ENCODE measurements around the gene HOMER2.

Gene HOMER2

GRCh38 chr15:82930461-82930860, 22.1 kb downstream of the HOMER2 start:
- DNase-seq (ENCODE audit: low spot score) = no peak

- no peak for DNase-seq (ENCODE audit: low spot score)
These were observed 23.8 kb downstream of the HOMER2 start for GRCh38 chr15:82928711-82929110.

- no peak for DNase-seq (ENCODE audit: low spot score)
These were observed 28.8 kb downstream of the HOMER2 start for GRCh38 chr15:82923744-82924143.

GRCh38 chr15:82922737-82923136, 29.8 kb downstream of the HOMER2 start:
- DNase-seq (ENCODE audit: low spot score) = no peak

GRCh38 chr15:82921939-82922338, 30.6 kb downstream of the HOMER2 start:
- no peak for DNase-seq (ENCODE audit: low spot score)

- no peak for DNase-seq (ENCODE audit: low spot score)
These were observed 31.3 kb downstream of the HOMER2 start for GRCh38 chr15:82921242-82921641.

DNA sequence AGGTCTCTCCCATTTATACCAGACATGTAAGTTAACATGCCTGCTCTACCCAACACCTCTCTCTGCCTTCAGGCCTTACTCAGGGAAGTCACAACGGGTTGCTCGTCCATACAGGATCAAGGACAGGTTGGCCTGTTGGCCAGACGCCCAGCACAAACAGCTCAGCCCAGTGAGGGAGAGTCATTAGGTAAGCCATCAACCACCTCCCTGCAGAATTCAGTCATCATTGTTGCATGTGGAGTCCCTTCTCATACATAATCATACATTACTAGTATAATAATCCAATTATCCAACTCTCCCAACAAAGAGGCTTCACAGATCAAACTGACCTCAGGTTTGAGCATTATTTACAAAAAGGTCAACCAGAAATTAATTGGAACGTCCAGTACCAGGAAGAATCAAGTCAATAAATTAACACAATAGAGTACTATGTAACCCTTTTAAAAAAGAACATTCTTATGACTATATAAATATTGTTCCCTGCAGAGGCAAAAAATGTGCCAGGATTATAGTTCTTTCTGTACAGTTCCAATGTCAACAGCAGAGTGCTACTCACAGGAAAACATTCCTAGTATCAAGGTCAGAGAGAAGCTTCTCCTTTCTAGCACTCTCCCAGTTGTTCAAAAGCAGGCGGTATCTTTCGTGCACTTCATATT, 33.2 kb downstream of the HOMER2 start:
- DNase-seq (ENCODE audit: low spot score) = no peak

GRCh38 chr15:82918607-82919230, 33.8 kb downstream of the HOMER2 start:
- no peak for DNase-seq (ENCODE audit: low spot score)

- DNase-seq (ENCODE audit: low spot score) = no peak
These were observed 34.4 kb downstream of the HOMER2 start for GRCh38 chr15:82918162-82918561.

GRCh38 chr15:82917249-82917648, 35.3 kb downstream of the HOMER2 start:
- no peak for DNase-seq (ENCODE audit: low spot score)

DNA sequence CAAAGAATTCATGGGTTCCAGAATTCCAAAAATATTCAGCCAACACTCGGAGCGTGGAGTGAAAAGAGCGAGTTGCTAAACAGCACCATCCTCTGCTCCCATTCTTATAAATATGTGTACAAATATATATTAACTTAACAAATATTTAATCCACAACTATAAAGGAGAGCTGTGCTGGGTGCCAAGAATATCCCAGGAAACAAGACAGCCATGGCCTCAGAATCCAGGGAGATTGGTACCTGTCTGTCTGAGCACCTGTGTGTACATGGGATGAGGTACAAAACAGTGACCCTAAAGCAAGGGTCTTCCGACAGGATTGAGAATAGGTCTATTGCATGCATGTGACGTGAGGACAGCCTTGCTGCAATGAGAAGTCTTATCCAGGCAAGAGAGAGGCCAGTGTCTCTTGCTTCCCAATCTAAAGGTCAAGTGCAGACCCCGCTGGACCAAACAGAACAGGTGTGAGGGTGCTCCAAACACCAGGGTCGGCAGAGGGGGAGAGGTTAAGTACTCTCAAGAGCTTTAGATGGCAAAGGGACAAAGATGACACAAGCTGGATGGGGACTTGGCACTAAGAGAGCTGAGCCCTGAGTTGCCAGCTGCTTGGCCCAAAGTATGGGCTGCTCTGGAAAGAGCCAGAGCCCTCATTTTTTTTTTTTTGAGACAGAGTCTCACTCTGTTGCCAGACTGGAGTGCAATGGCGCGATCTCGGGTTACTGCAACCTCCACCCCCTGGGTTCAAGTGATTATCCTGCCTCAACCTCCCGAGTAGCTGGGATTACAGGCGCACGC, 36.2 kb downstream of the HOMER2 start:
- no peak for DNase-seq (ENCODE audit: low spot score)

GRCh38 chr15:82914396-82914795, 38.1 kb downstream of the HOMER2 start:
- no peak for DNase-seq (ENCODE audit: low spot score)

DNA sequence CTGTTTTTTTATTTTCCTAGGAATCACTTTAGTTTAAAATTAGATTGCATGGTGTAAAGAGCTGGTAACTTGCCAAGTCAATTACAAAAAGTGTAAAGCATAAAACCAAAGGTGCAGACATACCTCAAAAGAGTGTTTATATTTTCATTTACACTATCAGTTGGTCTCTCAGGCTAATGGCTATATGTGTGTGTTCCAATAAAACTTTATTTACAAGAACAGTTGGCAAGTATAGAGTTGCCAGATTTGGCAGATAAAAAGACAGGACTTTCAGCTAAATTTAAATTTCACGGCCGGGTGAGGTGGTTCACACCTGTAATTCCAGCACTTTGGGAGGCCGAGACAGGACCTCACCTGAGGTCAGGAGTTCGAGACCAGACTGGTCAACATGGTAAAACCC, 41.1 kb downstream of the HOMER2 start:
- no peak for DNase-seq (ENCODE audit: low spot score)

GRCh38 chr15:82910721-82911120, 41.8 kb downstream of the HOMER2 start:
- no peak for DNase-seq (ENCODE audit: low spot score)

DNA sequence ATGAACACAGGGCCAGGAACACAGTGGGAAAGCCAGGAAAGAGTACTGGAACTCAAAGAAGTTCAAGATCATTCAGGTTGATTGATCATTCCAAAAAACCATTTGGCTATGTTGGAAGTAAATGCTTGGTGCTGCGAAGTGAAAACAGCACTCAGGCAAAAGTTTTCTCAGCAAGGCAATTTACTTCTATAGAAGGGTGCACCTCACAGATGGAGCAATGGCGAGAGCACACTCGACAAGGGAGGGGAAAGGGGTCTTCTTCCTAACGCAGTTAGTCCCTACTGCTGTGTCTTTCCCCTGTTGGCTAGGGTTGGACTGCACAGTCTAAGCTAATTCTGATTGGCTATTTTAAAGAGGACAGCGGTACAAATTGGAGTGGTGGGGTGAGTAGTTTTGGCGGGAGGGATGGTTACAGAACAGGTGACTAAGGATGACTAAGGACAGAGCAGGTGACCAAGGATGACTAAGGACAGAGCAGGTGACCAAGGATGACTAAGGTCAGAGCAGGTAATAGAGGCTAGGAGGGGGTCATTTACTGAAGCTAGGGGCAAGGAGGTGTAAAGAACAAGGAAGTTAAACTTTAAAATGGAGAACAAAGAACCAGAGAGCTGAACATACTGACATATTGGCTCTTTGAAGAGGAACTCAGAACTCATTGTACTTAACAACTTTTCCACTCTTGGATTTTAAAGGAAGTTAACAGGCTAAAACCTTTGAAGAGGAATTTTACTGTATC, 43.3 kb downstream of the HOMER2 start:
- DNase-seq (ENCODE audit: low spot score) = no peak

DNA sequence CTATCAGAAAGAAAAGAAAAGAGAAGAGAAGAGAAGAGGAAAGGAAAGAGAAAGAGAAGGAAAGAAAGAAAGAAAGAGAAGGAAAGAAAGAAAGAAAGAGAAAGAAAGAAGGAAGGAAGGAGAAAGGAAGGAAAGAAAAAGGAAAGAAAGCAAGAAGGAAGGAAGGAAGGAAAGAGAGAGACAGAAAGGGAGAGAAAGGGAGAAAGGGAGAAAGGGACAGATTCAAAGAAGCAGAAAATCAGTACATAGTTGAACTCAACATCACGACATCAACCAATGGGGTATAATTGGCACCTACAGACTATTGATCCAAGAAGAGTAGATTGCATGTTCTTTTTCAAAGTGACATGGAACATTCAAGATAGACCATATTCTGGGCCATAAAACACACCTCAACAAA, 45.2 kb downstream of the HOMER2 start:
- no peak for DNase-seq (ENCODE audit: low spot score)

DNA sequence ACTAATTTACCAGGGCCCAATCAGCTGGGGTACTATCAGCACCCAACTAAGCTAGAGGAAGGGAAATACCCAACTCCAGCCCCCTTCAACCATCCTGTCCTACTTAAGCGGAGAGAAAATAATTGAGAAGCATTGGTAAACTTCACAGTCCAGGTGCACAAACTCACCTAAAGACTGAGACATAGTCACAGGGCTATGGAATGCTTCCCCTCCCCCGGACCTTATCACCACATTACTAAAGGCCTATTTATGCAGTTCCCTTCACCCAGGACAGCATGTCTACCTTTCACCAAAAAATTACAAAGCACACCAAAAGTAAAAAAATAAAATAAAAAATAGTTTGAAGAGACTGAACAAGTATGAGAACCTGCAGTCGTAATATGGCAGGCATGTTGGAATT, 47.9 kb downstream of the HOMER2 start:
- DNase-seq (ENCODE audit: low spot score) = no peak

DNA sequence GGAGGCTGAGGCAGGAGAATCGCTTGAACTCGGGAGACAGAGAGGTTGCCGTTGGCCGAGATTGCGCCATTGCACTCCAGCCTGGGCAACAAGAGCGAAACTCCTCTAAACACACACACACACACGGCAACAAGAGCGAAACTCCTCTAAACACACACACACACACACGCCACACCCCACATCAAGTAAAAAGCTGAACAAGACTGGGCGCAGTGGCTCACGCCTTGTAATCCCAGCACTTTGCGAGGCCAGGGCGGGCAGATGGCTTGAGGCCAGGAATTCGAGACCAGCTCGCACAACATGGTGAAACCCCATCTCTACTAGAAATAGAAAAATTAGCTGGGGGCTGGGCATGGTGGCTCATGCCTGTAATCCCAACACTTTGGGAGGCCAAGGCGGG, 49.0 kb downstream of the HOMER2 start:
- DNase-seq (ENCODE audit: low spot score) = no peak

DNA sequence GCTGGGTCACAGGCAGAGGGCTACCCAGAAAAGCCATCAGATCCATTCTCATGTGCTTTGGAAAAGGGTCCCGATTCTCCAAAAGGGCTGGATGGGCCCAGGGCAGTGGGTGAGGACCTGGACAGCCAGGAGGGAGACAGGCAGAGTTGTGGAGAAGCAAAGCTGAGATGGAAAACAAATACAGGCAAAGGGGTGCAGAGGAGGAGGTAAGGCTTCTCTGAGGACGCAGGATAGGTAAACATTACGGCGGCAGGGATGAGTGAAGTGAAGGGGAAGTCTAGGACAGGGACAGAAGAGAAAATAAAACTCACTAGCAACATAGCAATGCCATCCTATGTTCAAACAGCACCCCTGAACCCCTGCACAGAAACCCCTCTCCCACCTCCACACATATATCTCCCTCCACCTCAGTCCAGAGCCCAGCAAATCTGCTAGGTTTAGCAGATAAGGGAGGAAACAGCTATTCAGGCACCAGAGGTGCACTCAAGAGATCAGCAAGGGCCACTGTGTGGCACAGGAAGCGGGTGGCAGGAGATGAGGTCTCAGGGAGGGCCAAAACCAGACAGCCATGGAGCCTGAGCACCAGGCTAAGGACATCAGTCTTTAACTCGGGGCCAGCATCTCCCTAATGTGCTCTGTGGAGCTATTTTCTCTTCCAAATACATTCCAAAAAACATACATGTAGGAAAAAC, 51.3 kb downstream of the HOMER2 start:
- no peak for DNase-seq (ENCODE audit: low spot score)

DNA sequence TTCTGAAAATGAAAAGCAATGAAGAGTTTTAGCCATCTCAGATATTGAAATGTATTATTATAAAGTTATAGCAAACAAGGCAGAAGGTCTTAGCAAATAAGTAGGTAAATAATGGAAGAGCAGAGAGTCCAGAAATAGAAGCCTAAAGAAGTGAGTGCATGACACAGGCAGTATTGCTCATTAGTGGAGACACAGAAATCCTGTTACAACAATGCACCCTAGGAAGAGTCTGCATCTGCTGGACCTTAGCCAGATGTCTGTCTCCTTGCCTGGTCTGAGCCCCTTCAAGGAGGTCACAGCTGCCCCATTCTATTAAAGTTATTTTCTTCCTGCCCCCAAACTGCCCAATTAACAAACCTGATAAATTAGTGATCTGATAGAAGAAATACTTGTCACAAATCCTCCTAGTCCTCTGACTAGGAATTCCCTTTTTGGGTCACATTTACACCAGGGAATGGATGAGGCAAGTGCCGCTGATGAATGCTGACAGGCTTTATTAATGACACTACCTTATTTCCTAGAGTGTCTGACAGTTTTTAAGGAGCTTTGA, 51.9 kb downstream of the HOMER2 start:
- DNase-seq (ENCODE audit: low spot score) = no peak

DNA sequence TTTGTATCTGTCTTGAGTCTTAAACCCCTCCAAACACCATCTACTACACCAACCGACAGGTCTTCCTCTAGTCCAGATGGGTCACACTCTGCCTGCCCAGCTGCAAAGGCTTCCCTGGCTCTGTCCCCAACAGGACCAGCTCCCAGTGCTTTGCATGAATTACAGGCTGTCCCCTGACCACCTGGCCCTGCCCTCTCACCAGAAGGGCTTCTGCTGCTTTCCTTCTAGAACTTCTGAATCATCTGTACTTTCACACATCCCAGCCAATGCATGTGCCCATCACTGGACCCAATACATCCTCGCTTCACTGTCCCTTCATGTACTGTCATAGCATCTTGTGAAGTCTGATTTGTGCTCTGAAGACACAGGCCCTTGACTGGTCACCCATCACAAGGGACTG, 53.6 kb downstream of the HOMER2 start:
- DNase-seq (ENCODE audit: low spot score) = no peak

DNA sequence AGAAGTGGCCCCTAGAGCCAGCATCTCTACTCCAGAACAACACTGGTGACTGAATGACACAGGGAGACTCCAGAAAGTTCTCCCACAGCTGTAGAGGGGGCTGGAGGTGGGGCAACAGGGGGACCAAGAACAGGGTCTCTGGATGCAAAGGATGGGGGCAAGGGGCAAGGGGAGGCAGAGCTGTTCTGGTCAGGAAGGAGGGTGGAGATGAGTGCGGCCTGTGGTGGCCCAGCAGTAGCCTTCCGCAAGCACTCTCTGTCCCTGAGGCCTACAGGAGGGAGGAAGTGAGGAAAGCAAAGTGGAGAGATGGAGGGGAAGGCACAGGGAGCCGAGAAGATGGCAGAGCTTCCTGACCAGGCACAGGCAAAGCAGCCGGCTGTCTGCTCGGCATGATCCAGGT, 56.5 kb downstream of the HOMER2 start:
- DNase-seq (ENCODE audit: low spot score) = no peak

Measured in iPS-NIHi11 (cell line).